Natural killer cell (primary cell): Measurements from ENCODE around the gene GCNA. TPM values are rescaled to one million over a fixed set of nuclear protein-coding genes. Genes with fewer than 3 reads are reported as not detected.
"Not testable (repeated sequence)": the region's sequence is repeated elsewhere in the genome, so short reads cannot be mapped to it uniquely, and the experiment has no call there.

ENCODE experiments used
- ATAC-seq, 3 donors: fragments of 150-1000 bp in 2 of 3; fragments of 200-7000 bp in 1 of 3; cut with Tn5 transposase; 1 replicate in 1 of 3; 2 replicates in 2 of 3; pipeline ENCODE4 v1.10.0; 2021; ENCODE audit warnings: mild to moderate bottlenecking in 2 of 3, moderate library complexity in 2 of 3
- DNase-seq, 2 donors: peaks; one replicate each; pipeline versions ENCODE4 v3.0.0 to v3.0.0-alpha.2; 2013 to 2021; ENCODE audit warnings: mixed read lengths in 1 of 2
- H3K27ac ChIP-seq: one replicate; pipeline ENCODE4 v1.5.1; 2013; ENCODE audit warnings: mild to moderate bottlenecking, low read length
- H3K27me3 ChIP-seq: one replicate; pipeline ENCODE4 v1.6.1; 2013; ENCODE audit warnings: low read length; ENCODE audit not compliant: control insufficient read depth, insufficient read depth
- H3K36me3 ChIP-seq: one replicate; pipeline ENCODE4 v1.6.1; 2013; ENCODE audit warnings: low read length; ENCODE audit not compliant: control insufficient read depth, insufficient read depth
- H3K4me1 ChIP-seq: one replicate; pipeline ENCODE4 v1.6.1; 2013; ENCODE audit warnings: low read length; ENCODE audit not compliant: control insufficient read depth, insufficient read depth
- H3K4me3 ChIP-seq: one replicate; pipeline ENCODE4 v1.5.1; 2013; ENCODE audit warnings: low read length
- H3K9me3 ChIP-seq: one replicate; pipeline ENCODE4 v1.6.1; 2013; ENCODE audit warnings: low read length; ENCODE audit not compliant: control insufficient read depth, insufficient read depth
- H3K27ac Mint-ChIP-seq, 2 donors: one replicate each; pipeline ENCODE4 v1.8.0; 2022; ENCODE audit warnings: mild to moderate bottlenecking in 2 of 2, mixed read lengths in 2 of 2, moderate library complexity in 1 of 2
- H3K27me3 Mint-ChIP-seq, 2 donors: one replicate each; pipeline ENCODE4 v1.8.0; 2022; ENCODE audit warnings: low read depth in 2 of 2, mixed read lengths in 2 of 2
- H3K36me3 Mint-ChIP-seq: one replicate; pipeline ENCODE4 v1.8.0; 2022; ENCODE audit warnings: mixed read lengths
- H3K4me1 Mint-ChIP-seq, 2 donors: one replicate each; pipeline ENCODE4 v1.8.0; 2022; ENCODE audit warnings: mixed read lengths in 2 of 2
- H3K4me3 Mint-ChIP-seq: one replicate; pipeline ENCODE4 v1.8.0; 2022; ENCODE audit warnings: mild to moderate bottlenecking, moderate library complexity, mixed read lengths
- H3K9me3 Mint-ChIP-seq, 2 donors: one replicate each; pipeline ENCODE4 v1.8.0; 2022; ENCODE audit warnings: mixed read lengths in 2 of 2
- CTCF ChIP-seq: fragments of 200-600 bp; IDR thresholded peaks from one replicate; pipeline ENCODE4 v1.8.0; 2022; ENCODE audit warnings: antibody characterized with exemption
- WGBS: methylation state at CpG from one replicate; pipeline ENCODE4 v1.1.7; 2013; ENCODE audit warnings: missing lambda C conversion rate; ENCODE audit not compliant: insufficient coverage; 5-methylcytosine and 5-hydroxymethylcytosine counted together
- intact Hi-C: fragments of 100-400 bp; cut with micrococcal nuclease; formaldehyde crosslinking; loops from one replicate; pipeline ENCODE4 v1.14.2; 2022
- total RNA-seq, 4 donors: library from RNA; stranded (reverse); fragments of 120-200 nt in 1 of 4; gene quantifications; one replicate each; pipeline versions ENCODE4 v1.2.3 to v1.2.4, GENCODE V29; 2013 to 2022

The GCNA gene
- total RNA-seq, 3 donors from 2014 or later (not counting 1 experiment from before 2014, with no cell fraction given): 3.6 to 4.5 (median 3.7) TPM

- 80% methylated on average over 5 of the region's 7 CpGs for WGBS
Measured at GRCh38 chrX:71579990-71580380, 1.7 kb downstream of the GCNA start.

GRCh38 chrX:71581210-71581609 lies 3.0 kb downstream of the GCNA start:
- H3K4me3 ChIP-seq: no peak overlapping the region
- peaks cover 18% of the 10 kb centered on the region for H3K4me1 ChIP-seq
- Mint-ChIP-seq H3K9me3 (no peaks in the 10 kb centered on the region), H3K27ac (peak overlapping the region; percentile 41 to 49), H3K36me3 (no peaks in the 10 kb centered on the region), H3K4me3 (no peak overlapping the region), H3K27me3 (no peaks in the 10 kb centered on the region), H3K4me1 (peaks cover 0 to 19% of the 10 kb centered on the region in 2 donors)
- 100% methylated on average over 4 of the region's 5 CpGs for WGBS
- no peaks in the 10 kb centered on the region for H3K9me3 ChIP-seq
- intact Hi-C loops: no loop called here
- H3K36me3 ChIP-seq: peaks cover 6% of the 10 kb centered on the region
- H3K27ac ChIP-seq: no peak overlapping the region
- ATAC-seq (no peak), DNase-seq (no peak)
- H3K27me3 ChIP-seq: no peaks in the 10 kb centered on the region
- TF ChIP-seq CTCF: no peak

More at GRCh38 chrX:71579990-71580380, 1.7 kb downstream of the GCNA start:
- Mint-ChIP-seq H3K27me3 (no peaks in the 10 kb centered on the region), H3K9me3 (no peaks in the 10 kb centered on the region), H3K36me3 (no peaks in the 10 kb centered on the region), H3K4me3 (no peak overlapping the region), H3K27ac (peak overlapping the region; percentile 68 to 84), H3K4me1 (peaks cover 0 to 19% of the 10 kb centered on the region in 2 donors)
- Histone ChIP-seq H3K4me3 (no peak overlapping the region), H3K4me1 (peaks cover 18% of the 10 kb centered on the region), H3K36me3 (peaks cover 14% of the 10 kb centered on the region), H3K9me3 (no peaks in the 10 kb centered on the region), H3K27me3 (no peaks in the 10 kb centered on the region), H3K27ac (peak overlapping the region; percentile 11)
- intact Hi-C loops: no loop called here
- TF ChIP-seq CTCF: no peak
- DNase-seq (no peak), ATAC-seq (no peak)

- Mint-ChIP-seq H3K27me3 (no peaks in the 10 kb centered on the region), H3K4me1 (no peaks in the 10 kb centered on the region), H3K4me3 (no peak overlapping the region), H3K27ac (peak overlapping the region in 1 of 2 donors; percentile 69), H3K9me3 (no peaks in the 10 kb centered on the region), H3K36me3 (no peaks in the 10 kb centered on the region)
- Histone ChIP-seq H3K27me3 (no peaks in the 10 kb centered on the region), H3K27ac (no peak overlapping the region), H3K4me1 (no peaks in the 10 kb centered on the region), H3K9me3 (no peaks in the 10 kb centered on the region), H3K36me3 (no peaks in the 10 kb centered on the region), H3K4me3 (no peak overlapping the region)
- ATAC-seq (no peak), DNase-seq (no peak)
- intact Hi-C loops: no loop called here
- 98% methylated on average over 2 of the region's 2 CpGs for WGBS
- no peak for TF ChIP-seq CTCF
Measured at GRCh38 chrX:71586929-71587328, 8.7 kb downstream of the GCNA start.

- H3K36me3 Mint-ChIP-seq, DNase-seq, H3K4me1 Mint-ChIP-seq, H3K36me3 ChIP-seq, H3K4me3 ChIP-seq, H3K27ac ChIP-seq, H3K27ac Mint-ChIP-seq, H3K4me1 ChIP-seq, H3K27me3 ChIP-seq, H3K9me3 Mint-ChIP-seq, H3K4me3 Mint-ChIP-seq, ATAC-seq, H3K9me3 ChIP-seq, intact Hi-C loops, H3K27me3 Mint-ChIP-seq: not testable (repeated sequence)
- no CpG with 5 or more reads among the region's 8 CpGs for WGBS
Measured at GRCh38 chrX:71593210-71593609, 15.0 kb downstream of the GCNA start.
